Inflammatory macrophage (primary cell): ENCODE data around the gene SMAD3.
A peak's percentile ranks its signal among the peaks of the same experiment; 100 is the strongest.
"Not testable (repeated sequence)": the region's sequence is repeated elsewhere in the genome, so short reads cannot be mapped to it uniquely, and the experiment has no call there.

ENCODE experiments used
- DNase-seq, 2 donors: peaks; one replicate each; pipeline ENCODE4 v3.0.0-alpha.2; 2020 to 2022

SMAD3 gene

GRCh38 chr15:67063689-67064606 lies 1.5 kb upstream of the SMAD3 start:
- DNase-seq, result no peak

- DNase-seq, result peak in 1 of 2 donors; percentile 25
Observed at GRCh38 chr15:67064607-67065530, 533 bp upstream of the SMAD3 start.

GRCh38 chr15:67066041-67066958 lies 898 bp downstream of the SMAD3 start:
- DNase-seq, result no peak

GRCh38 chr15:67066959-67067853 lies 1.8 kb downstream of the SMAD3 start:
- no peak for DNase-seq

GRCh38 chr15:67067930-67068551 lies 2.6 kb downstream of the SMAD3 start:
- DNase-seq, result no peak

GRCh38 chr15:67068710-67069400 lies 3.5 kb downstream of the SMAD3 start:
- DNase-seq, result no peak

GRCh38 chr15:67070150-67070549 lies 4.7 kb downstream of the SMAD3 start:
- no peak for DNase-seq

- no peak for DNase-seq
Observed at GRCh38 chr15:67070892-67071664, 5.7 kb downstream of the SMAD3 start.

GRCh38 chr15:67072442-67072841 lies 7.0 kb downstream of the SMAD3 start:
- no peak for DNase-seq

- no peak for DNase-seq
Observed at GRCh38 chr15:67072958-67073357, 7.6 kb downstream of the SMAD3 start.

GRCh38 chr15:67074886-67075229 lies 9.5 kb downstream of the SMAD3 start:
- no peak for DNase-seq

- DNase-seq, result not testable (repeated sequence)
Observed at GRCh38 chr15:67075555-67076135, 10.2 kb downstream of the SMAD3 start.

- peak; percentile 46 to 60 for DNase-seq
Observed at GRCh38 chr15:67076147-67076843, 10.9 kb downstream of the SMAD3 start.

- peak; percentile 12 to 23 for DNase-seq
Observed at GRCh38 chr15:67077641-67078215, 12.3 kb downstream of the SMAD3 start.

- no peak for DNase-seq
Observed at GRCh38 chr15:67079361-67079760, 14.0 kb downstream of the SMAD3 start.

GRCh38 chr15:67080118-67080899 lies 14.9 kb downstream of the SMAD3 start:
- no peak for DNase-seq

GRCh38 chr15:67080900-67081431 lies 15.6 kb downstream of the SMAD3 start:
- peak; percentile 94 to 97 for DNase-seq
